ENCODE results near the gene RRM2. TPM values are rescaled to one million over a fixed set of nuclear protein-coding genes. Genes with fewer than 3 reads are reported as not detected.

RRM2 gene
- total RNA-seq (10 to 100 TPM; 24.9 to 43.8 TPM), polyA plus RNA-seq (ENCODE audit: insufficient read length in 6 of 6) (10 to 100 TPM; 40.8 to 85.8 (median 54.1) TPM)
- long read RNA-seq, donor 1, transcript RRM2-202 (10 exons, 3,673 nt), result major isoform, 8 of 11 reads
- long read RNA-seq, donor 1, partial matches to known transcripts, result 0 of 11 reads
- long read RNA-seq, donor 1, other reads (novel, unspliced or antisense), result 0 of 11 reads
- long read RNA-seq, donor 2, transcript RRM2-202 (10 exons, 3,673 nt), result major isoform, 23 of 23 reads
- long read RNA-seq, donor 2, partial matches to known transcripts, result 0 of 23 reads
- long read RNA-seq, donor 2, other reads (novel, unspliced or antisense), result 0 of 23 reads
- long read RNA-seq, donor 3, transcript RRM2-202 (10 exons, 3,673 nt), result major isoform, 16 of 18 reads
- long read RNA-seq, donor 3, partial matches to known transcripts, result 0 of 18 reads
- long read RNA-seq, donor 3, other reads (novel, unspliced or antisense), result 0 of 18 reads
- long read RNA-seq, donor 4, transcript RRM2-202 (10 exons, 3,673 nt), result major isoform, 20 of 22 reads
- long read RNA-seq, donor 4, partial matches to known transcripts, result 0 of 22 reads
- long read RNA-seq, donor 4, other reads (novel, unspliced or antisense), result 1 of 22 reads
- long read RNA-seq, donor 5, transcript RRM2-202 (10 exons, 3,673 nt), result major isoform, 5 of 6 reads
- long read RNA-seq, donor 5, partial matches to known transcripts, result 0 of 6 reads
- long read RNA-seq, donor 5, other reads (novel, unspliced or antisense), result 0 of 6 reads
- long read RNA-seq, donor 6, transcript RRM2-202 (10 exons, 3,673 nt), result major isoform, 11 of 12 reads
- long read RNA-seq, donor 6, partial matches to known transcripts, result 0 of 12 reads
- long read RNA-seq, donor 6, other reads (novel, unspliced or antisense), result 0 of 12 reads
- long read RNA-seq, donor 7, partial matches to known transcripts, result 0 of 5 reads
- long read RNA-seq, donor 7, other reads (novel, unspliced or antisense), result 0 of 5 reads
- long read RNA-seq, donor 8, transcript RRM2-202 (10 exons, 3,673 nt), result major isoform, 6 of 7 reads
- long read RNA-seq, donor 8, partial matches to known transcripts, result 0 of 7 reads
- long read RNA-seq, donor 8, other reads (novel, unspliced or antisense), result 0 of 7 reads
- long read RNA-seq, donor 9, result 0 reads
- long read RNA-seq, donor 10, transcript RRM2-202 (10 exons, 3,673 nt), result major isoform, 9 of 10 reads
- long read RNA-seq, donor 10, partial matches to known transcripts, result 0 of 10 reads
- long read RNA-seq, donor 10, other reads (novel, unspliced or antisense), result 0 of 10 reads
- long read RNA-seq, donor 11, transcript RRM2-202 (10 exons, 3,673 nt), result major isoform, 8 of 9 reads
- long read RNA-seq, donor 11, partial matches to known transcripts, result 0 of 9 reads
- long read RNA-seq, donor 11, other reads (novel, unspliced or antisense), result 0 of 9 reads
- long read RNA-seq, donor 12, partial matches to known transcripts, result 0 of 3 reads
- long read RNA-seq, donor 12, other reads (novel, unspliced or antisense), result 0 of 3 reads

- Histone ChIP-seq H3K27me3 (peaks cover 0 to 23% of the 10 kb centered on the region in 2 donors), H3K36me3 (no peaks in the 10 kb centered on the region), H3K9me3 (no peaks in the 10 kb centered on the region), H3K27ac (no peak within 1 kb of the TSS), H3K4me1 (peaks cover 15 to 69% of the 10 kb centered on the region in 2 donors), H3K4me3 (peak within 1 kb of the TSS; percentile 43 to 72)
- TF ChIP-seq, protein P1, sequence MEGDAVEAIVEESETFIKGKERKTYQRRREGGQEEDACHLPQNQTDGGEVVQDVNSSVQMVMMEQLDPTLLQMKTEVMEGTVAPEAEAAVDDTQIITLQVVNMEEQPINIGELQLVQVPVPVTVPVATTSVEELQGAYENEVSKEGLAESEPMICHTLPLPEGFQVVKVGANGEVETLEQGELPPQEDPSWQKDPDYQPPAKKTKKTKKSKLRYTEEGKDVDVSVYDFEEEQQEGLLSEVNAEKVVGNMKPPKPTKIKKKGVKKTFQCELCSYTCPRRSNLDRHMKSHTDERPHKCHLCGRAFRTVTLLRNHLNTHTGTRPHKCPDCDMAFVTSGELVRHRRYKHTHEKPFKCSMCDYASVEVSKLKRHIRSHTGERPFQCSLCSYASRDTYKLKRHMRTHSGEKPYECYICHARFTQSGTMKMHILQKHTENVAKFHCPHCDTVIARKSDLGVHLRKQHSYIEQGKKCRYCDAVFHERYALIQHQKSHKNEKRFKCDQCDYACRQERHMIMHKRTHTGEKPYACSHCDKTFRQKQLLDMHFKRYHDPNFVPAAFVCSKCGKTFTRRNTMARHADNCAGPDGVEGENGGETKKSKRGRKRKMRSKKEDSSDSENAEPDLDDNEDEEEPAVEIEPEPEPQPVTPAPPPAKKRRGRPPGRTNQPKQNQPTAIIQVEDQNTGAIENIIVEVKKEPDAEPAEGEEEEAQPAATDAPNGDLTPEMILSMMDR (IDR thresholded peaks at IDR 0.05), result no peak
- DNase-seq (peak; percentile 86 to 96 (median 93)), ATAC-seq (peak; percentile 85)
- intact Hi-C loops (cut with DNase I), result no loop called here
These were observed at the start of gene RRM2 for GRCh38 chr2:10122500-10123280. Gene RRM2, plus strand, starts transcription at chr2:10122739. Its CDS starts 60 bp downstream, at chr2:10122799.

DNA sequence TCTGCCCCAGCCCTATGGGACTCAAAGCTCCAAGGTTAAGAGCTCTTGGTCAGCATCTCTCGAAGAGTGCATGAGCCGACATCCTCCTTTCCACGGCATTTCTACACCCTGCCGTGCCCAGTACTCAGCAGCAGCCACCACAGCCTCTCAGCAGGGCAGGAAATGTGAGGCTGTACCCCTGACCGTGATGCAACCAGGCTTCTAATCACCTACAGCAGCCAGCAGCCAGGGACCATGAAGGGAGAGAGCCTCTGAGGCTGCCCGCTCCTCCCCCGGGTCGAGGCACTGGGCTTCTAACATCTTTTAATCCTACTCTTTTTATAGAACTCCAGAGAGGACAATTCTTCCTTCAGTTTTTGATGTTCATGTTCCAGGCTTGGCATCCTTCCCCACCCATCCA, 48.8 kb upstream of the RRM2 start:
- H3K9me3 ChIP-seq, result no peaks in the 10 kb centered on the region
- peaks cover 7 to 56% of the 10 kb centered on the region in 2 donors for H3K27me3 ChIP-seq
- H3K4me1 ChIP-seq, result peaks cover 2% of the 10 kb centered on the region in 2 donors
- H3K36me3 ChIP-seq, result no peaks in the 10 kb centered on the region
- intact Hi-C loops (cut with DNase I), result no loop called here
- no peak for ATAC-seq
- H3K4me3 ChIP-seq, result no peak overlapping the region
- DNase-seq, result no peak
- no peak overlapping the region for H3K27ac ChIP-seq
- TF ChIP-seq, protein P1 (IDR thresholded peaks at IDR 0.05), result no peak

DNA sequence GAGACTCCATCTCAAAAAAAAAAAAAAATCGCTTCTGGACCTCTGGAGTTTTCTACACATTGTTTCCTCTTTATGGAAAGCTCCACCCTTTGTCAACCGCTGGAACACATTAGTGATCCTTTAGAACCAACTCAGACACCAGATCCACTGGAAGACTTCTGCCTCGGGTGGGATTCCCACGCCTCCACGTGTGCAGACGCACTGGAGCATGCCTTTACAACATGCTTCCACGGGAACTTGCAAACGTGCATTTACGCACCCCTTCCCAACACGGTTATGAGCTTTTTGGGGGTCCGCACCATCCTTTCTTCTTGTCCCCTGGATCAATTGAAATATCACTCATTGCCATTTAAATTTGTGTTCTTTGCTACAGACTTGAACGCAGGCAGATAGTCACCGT, 47.4 kb upstream of the RRM2 start:
- TF ChIP-seq, protein P1 (IDR thresholded peaks at IDR 0.05), result no peak
- H3K27me3 ChIP-seq, result peaks cover 11 to 68% of the 10 kb centered on the region in 2 donors
- no peaks in the 10 kb centered on the region for H3K9me3 ChIP-seq
- intact Hi-C loops (cut with DNase I), result no loop called here
- H3K4me1 ChIP-seq, result peaks cover 6 to 15% of the 10 kb centered on the region in 2 donors
- no peaks in the 10 kb centered on the region for H3K36me3 ChIP-seq
- H3K4me3 ChIP-seq, result no peak overlapping the region
- H3K27ac ChIP-seq, result no peak overlapping the region
- no peak for ATAC-seq
- no peak for DNase-seq

GRCh38 chr2:10075571-10076209, 46.8 kb upstream of the RRM2 start:
- intact Hi-C loops (cut with DNase I), result no loop called here
- Histone ChIP-seq H3K4me3 (no peak overlapping the region), H3K27me3 (peaks cover 17 to 74% of the 10 kb centered on the region in 2 donors), H3K4me1 (peaks cover 6 to 21% of the 10 kb centered on the region in 2 donors), H3K27ac (no peak overlapping the region), H3K36me3 (no peaks in the 10 kb centered on the region), H3K9me3 (no peaks in the 10 kb centered on the region)
- no peak for ATAC-seq
- TF ChIP-seq, protein P1 (IDR thresholded peaks at IDR 0.05), result no peak
- no peak for DNase-seq
